Stimulated activated effector memory CD8-positive, alpha-beta T cell treated with anti-CD3 and anti-CD28 coated beads, Interleukin-12 subunit alpha, Interleukin-12 subunit beta, amount 100 ng/mL, for 72 hours (primary cell): ENCODE data around the gene KEAP1.

Experiments
- ATAC-seq: fragments of 150-1000 bp; cut with Tn5 transposase; 2 replicates; pipeline ENCODE4 v1.10.0; 2021
- DNase-seq, 2 donors: peaks; one replicate each; pipeline ENCODE4 v3.0.0; 2021 to 2022; ENCODE audit warnings: low spot score in 2 of 2
- H3K27ac Mint-ChIP-seq: one replicate; pipeline ENCODE4 v1.8.0; 2022; ENCODE audit warnings: mild to moderate bottlenecking, mixed read lengths
- H3K36me3 Mint-ChIP-seq: one replicate; pipeline ENCODE4 v1.8.0; 2022; ENCODE audit warnings: mild to moderate bottlenecking, mixed read lengths
- H3K4me1 Mint-ChIP-seq: one replicate; pipeline ENCODE4 v1.8.0; 2022; ENCODE audit warnings: mixed read lengths
- H3K4me3 Mint-ChIP-seq: one replicate; pipeline ENCODE4 v1.8.0; 2022; ENCODE audit warnings: mild to moderate bottlenecking, mixed read lengths
- H3K9me3 Mint-ChIP-seq: one replicate; pipeline ENCODE4 v1.8.0; 2022; ENCODE audit warnings: mixed read lengths

The KEAP1 gene

DNA sequence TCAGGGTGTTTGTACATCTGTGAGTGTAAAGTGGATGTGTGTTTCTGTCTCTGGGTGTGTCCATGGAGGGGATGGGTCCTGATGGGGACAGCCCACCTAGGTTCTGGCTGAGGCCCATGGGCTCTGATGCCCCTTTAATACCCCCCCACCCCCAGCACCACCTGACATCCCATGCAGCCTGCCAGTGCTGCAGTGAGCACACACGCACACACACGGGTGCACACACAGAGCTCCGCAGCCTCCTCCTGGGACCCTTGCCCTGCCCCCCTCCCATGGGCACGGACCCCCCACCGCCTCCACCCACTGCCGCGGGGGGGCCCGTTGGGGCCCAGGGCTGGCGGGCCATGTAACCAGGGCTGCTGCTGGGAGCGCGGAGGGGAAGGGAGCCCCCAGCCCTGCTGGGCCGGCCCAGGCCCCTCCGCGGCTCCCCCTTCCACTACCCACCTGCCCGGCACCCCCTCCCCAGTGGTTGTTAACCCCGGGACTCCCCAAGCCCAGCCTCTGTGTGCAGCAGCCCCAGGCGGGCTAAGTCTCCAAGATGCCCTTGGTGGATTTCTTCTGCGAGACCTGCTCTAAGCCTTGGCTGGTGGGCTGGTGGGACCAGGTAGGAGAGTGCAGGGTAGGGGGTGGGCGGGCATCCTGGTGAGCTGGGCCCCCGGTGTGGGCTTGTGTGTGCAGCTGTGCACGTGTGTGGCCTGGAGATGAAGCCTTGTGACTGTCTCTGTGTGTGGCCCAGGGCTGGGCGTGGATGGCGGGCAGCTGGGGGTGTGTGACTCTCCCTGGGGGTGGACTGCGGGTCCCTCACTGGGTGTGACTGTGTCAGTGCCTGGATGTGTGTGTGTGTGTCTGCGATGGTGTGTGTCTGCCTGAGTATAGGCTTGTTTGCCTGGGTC, 50.2 kb downstream of the KEAP1 start:
- Mint-ChIP-seq H3K27ac (peak overlapping the region; percentile 83), H3K4me3 (no peak overlapping the region), H3K4me1 (peaks cover 23% of the 10 kb centered on the region), H3K36me3 (peaks cover 83% of the 10 kb centered on the region), H3K9me3 (no peaks in the 10 kb centered on the region)
- DNase-seq: no peak
- ATAC-seq: no peak

DNA sequence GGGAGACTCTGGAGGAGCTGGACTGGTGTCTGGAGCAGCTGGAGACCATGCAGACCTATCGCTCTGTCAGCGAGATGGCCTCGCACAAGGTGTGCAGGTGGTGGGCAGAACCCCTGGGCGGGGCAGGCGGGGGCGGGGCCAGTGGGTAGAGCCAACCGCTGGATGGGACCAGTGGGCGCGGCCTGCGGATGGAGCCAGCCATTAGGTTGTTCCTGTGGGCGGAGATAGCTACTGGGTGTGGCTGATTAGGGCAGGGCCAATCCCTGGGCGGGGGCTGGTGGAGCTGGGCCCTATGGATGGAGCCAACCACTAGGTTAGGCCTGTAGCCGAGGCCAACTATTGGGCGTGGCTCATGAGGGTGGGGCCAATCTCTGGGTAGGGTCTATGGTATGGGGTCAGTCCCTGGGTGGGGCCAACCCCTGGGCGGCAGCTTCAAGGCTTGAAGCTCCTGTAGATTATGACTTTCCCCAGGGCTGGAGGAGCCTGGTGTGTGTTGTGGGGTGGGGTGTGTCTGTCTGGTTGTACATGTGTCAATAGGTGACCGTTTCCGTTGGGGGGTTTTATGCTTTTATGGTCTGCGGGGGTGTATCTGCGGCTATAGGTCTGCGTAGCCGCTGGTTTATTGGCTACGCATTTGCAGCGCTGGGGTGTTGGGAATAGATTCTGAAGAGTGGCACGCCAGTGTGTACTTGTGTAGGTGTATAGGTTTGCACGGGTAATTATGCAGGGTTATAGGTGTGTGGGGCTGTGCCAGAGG, 52.1 kb downstream of the KEAP1 start:
- peaks cover 87% of the 10 kb centered on the region for H3K36me3 Mint-ChIP-seq
- ATAC-seq (peak; percentile 48), DNase-seq (no peak)
- H3K9me3 Mint-ChIP-seq: no peaks in the 10 kb centered on the region
- peak overlapping the region; percentile 6 for H3K27ac Mint-ChIP-seq
- H3K4me1 Mint-ChIP-seq: peaks cover 28% of the 10 kb centered on the region
- no peak overlapping the region for H3K4me3 Mint-ChIP-seq

DNA sequence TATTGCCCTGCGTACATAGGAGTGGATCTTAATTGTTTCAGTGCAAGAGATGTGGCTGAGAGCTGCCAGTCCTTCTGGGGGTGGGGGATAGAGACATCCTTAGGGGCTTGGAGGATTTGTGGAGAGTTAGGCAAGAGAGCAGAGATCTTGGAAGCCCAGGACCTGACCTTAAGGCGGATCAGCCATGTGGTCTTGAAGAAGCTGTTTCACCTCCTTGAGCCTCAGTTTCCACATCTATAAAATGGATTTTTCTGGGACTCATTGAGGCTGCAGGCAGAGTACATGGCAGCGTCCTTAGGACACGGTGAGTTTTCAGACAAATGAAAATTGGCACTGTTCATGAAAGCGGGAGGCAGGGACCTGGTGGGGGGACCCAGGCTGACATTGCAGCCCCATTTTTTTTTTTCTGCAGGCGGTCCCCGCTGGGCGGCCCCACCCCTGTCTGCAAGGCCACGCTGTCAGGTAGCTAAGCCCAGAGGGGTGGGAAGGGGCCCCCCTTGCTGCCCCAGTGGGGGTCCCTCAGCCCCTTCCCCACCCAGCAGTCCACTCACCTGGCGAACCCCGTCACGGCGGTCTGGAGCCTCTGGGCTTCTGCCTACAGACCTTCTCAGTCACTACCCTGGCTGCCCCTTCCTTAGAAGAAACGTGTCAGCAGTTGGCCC, 52.8 kb downstream of the KEAP1 start:
- Mint-ChIP-seq H3K4me3 (no peak overlapping the region), H3K27ac (peak overlapping the region; percentile 9), H3K9me3 (no peaks in the 10 kb centered on the region), H3K4me1 (peaks cover 28% of the 10 kb centered on the region), H3K36me3 (peaks cover 87% of the 10 kb centered on the region)
- ATAC-seq: no peak
- DNase-seq: no peak

DNA sequence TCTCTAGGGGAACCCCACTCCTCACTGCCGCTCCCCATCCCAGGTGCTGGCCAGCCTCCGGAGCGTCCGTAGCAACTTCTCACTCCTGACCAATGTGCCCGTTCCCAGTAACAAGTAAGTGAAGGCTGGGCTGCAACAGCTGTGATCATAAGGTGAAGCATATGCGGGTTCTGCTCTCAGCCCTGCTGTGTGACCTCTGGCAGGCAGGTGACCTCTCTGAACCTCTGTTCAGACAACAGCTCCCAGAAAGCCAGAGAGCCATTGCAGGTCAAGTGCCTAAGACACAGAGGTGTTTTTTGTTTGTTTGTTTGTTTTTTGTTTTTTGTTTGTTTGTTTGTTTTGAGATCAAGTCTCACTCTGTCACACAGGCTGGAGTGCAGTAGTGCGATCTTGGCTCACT, 54.1 kb downstream of the KEAP1 start:
- H3K9me3 Mint-ChIP-seq: no peaks in the 10 kb centered on the region
- no peak overlapping the region for H3K4me3 Mint-ChIP-seq
- peak overlapping the region; percentile 63 for H3K27ac Mint-ChIP-seq
- H3K4me1 Mint-ChIP-seq: peaks cover 28% of the 10 kb centered on the region
- ATAC-seq (no peak), DNase-seq (no peak)
- peaks cover 90% of the 10 kb centered on the region for H3K36me3 Mint-ChIP-seq

DNA sequence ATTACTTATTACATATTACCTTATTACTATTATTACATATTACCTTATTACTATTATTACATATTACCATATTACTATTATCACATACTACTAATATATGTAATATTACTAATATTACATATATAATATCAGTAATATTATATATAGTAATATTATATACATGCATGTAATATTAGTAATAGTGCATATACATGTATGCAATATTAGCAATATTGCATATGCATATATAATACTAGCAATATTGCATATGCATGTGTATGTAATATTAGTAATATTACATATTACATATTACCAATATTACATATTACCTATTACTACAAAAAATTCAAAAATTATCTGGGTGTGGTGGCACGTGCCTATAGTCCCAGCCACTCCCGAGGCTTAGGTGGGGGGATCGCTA, 60.5 kb downstream of the KEAP1 start:
- H3K36me3 Mint-ChIP-seq: peaks cover 80% of the 10 kb centered on the region
- no peak overlapping the region for H3K27ac Mint-ChIP-seq
- no peak overlapping the region for H3K4me3 Mint-ChIP-seq
- H3K9me3 Mint-ChIP-seq: no peaks in the 10 kb centered on the region
- DNase-seq: no peak
- H3K4me1 Mint-ChIP-seq: peaks cover 3% of the 10 kb centered on the region
- ATAC-seq: no peak

DNA sequence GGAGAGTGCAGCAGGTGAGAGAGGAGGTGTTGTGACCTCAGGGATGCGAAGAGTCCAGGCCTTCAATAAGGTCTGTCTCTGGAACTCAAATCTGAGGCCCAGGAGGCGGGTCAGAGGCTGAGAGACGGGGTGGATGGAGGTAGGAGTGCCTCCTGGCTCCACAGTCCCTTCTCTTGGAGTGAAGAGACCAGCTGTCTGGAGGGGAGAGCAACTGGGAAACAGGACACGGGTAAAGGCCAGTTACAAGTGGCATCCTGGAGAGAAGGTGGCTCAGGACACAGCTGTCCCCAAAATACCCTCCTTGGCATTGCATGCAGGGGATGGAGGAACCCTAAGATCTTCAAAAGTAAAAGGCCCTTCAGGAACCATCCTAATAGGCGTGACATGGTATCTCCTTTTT, 63.6 kb downstream of the KEAP1 start:
- H3K4me3 Mint-ChIP-seq: no peak overlapping the region
- DNase-seq (no peak), ATAC-seq (no peak)
- H3K9me3 Mint-ChIP-seq: no peaks in the 10 kb centered on the region
- peaks cover 12% of the 10 kb centered on the region for H3K4me1 Mint-ChIP-seq
- H3K27ac Mint-ChIP-seq: peak overlapping the region; percentile 23
- peaks cover 67% of the 10 kb centered on the region for H3K36me3 Mint-ChIP-seq
